Measurements from ENCODE around the gene FNBP1. TPM values are rescaled to one million over a fixed set of nuclear protein-coding genes. Genes with fewer than 3 reads are reported as not detected.

FNBP1 gene
- polyA plus RNA-seq, 3 donors = 37.6 to 60.7 (median 51.4) TPM

DNA sequence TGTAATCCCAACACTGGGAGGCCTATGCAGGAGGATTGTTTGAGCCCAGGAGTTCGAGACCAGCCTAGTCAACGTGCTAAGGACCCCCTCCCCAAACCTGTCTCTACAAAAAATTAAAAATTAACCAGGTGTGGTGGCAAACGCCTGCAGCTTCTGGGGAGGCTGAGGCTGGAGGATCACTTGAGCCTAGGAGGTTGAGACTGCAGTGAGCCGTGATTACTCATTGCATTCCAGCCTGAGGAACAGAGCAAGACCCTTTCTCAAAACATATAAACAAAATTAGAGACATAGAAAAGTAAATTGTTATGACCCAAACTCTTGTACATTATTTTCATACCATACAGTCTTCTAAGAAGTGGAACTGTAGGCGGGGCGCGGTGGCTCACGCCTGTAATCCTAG, 11.8 kb upstream of the FNBP1 start:
- Histone ChIP-seq H3K4me3 (replicated peaks in 1 of 3; ENCODE audit: low read depth in 2 of 3, low read length in 3 of 3) (peak overlapping the region; percentile 63 to 97 (median 86)), H4K20me1 (ENCODE audit: insufficient read depth, low read length) (peaks cover 21% of the 10 kb centered on the region), H3K9ac (ENCODE audit: insufficient read depth, low read length, poor library complexity, severe bottlenecking) (peak overlapping the region; percentile 96), H2AFZ (ENCODE audit: insufficient read depth, low read depth, low read length, poor library complexity, severe bottlenecking) (peak overlapping the region; percentile 96), H3K27me3 (ENCODE audit: control insufficient read depth in 2 of 2, insufficient read depth in 2 of 2, low read length in 2 of 2) (no peaks in the 10 kb centered on the region), H3K4me1 (ENCODE audit: control insufficient read depth in 1 of 2, insufficient read depth in 2 of 2, low read length in 2 of 2) (peaks cover 30 to 39% of the 10 kb centered on the region in 2 donors), H3K27ac (ENCODE audit: low read depth in 1 of 2, low read length in 2 of 2) (peak overlapping the region; percentile 55 to 91), H3K9me3 (replicated peaks in 1 of 2; ENCODE audit: control insufficient read depth in 1 of 2, insufficient read depth in 1 of 2, low read length in 2 of 2) (no peaks in the 10 kb centered on the region), H3K4me2 (replicated peaks; ENCODE audit: extremely low read depth, low read length, poor library complexity, severe bottlenecking) (peak overlapping the region; percentile 92), H3K79me2 (ENCODE audit: insufficient read depth, low read length) (peaks cover 95% of the 10 kb centered on the region), H3K36me3 (replicated peaks in 1 of 2; ENCODE audit: control insufficient read depth in 1 of 2, insufficient read depth in 2 of 2, low read length in 2 of 2) (peaks cover 6 to 15% of the 10 kb centered on the region in 2 donors)
- no CpG with 5 or more reads among the region's 8 CpGs for WGBS (ENCODE audit: insufficient coverage)
- intact Hi-C loops (cut with micrococcal nuclease) = no loop called here
- TF ChIP-seq, protein P1, sequence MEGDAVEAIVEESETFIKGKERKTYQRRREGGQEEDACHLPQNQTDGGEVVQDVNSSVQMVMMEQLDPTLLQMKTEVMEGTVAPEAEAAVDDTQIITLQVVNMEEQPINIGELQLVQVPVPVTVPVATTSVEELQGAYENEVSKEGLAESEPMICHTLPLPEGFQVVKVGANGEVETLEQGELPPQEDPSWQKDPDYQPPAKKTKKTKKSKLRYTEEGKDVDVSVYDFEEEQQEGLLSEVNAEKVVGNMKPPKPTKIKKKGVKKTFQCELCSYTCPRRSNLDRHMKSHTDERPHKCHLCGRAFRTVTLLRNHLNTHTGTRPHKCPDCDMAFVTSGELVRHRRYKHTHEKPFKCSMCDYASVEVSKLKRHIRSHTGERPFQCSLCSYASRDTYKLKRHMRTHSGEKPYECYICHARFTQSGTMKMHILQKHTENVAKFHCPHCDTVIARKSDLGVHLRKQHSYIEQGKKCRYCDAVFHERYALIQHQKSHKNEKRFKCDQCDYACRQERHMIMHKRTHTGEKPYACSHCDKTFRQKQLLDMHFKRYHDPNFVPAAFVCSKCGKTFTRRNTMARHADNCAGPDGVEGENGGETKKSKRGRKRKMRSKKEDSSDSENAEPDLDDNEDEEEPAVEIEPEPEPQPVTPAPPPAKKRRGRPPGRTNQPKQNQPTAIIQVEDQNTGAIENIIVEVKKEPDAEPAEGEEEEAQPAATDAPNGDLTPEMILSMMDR (IDR thresholded peaks at IDR 0.05) = no peak
- DNase-seq = no peak
- no peaks in the 10 kb centered on the region for H3K9me3 Mint-ChIP-seq
- H3K4me3 Mint-ChIP-seq = peak overlapping the region; percentile 88 to 93
- no peaks in the 10 kb centered on the region for H3K27me3 Mint-ChIP-seq (ENCODE audit: low read depth in 3 of 3)
- peak overlapping the region in 6 of 7 donors; percentile 23 to 95 (median 94) for H3K27ac Mint-ChIP-seq
- peaks cover 31% of the 10 kb centered on the region for H3K4me1 Mint-ChIP-seq
- H3K36me3 Mint-ChIP-seq = peaks cover 13% of the 10 kb centered on the region in 2 donors

DNA sequence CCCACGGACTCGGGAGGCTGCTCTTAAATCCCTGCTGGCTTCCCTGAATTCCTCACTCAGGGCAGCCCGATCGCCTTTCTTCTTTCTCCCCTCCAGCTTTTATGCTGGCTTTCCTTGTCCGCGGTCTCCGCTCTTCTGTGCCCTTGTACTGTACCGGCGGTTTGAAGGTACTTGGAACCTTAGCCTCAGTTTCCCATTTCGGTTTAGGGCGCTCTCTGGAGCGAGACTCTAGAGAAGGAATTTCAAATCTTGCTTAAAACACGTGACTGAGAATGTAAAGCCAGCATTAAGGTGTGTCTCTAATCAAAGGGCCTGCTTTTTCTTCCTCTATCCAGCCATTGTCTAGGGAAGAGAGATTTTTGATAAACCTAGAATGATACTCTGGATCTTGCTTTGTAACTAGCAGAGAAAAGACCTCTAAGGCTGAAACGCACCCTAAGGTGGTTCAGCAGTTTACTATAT, 11.4 kb upstream of the FNBP1 start:
- WGBS (ENCODE audit: insufficient coverage) = 20% methylated on average over 3 of the region's 14 CpGs
- intact Hi-C loops (cut with micrococcal nuclease) = no loop called here

More for the DNA sequence above, 11.4 kb upstream of the FNBP1 start:
- no peak for DNase-seq
- H3K4me3 Mint-ChIP-seq = peak overlapping the region; percentile 88 to 93
- H3K9me3 Mint-ChIP-seq = no peaks in the 10 kb centered on the region
- H3K36me3 ChIP-seq (replicated peaks in 1 of 2; ENCODE audit: control insufficient read depth in 1 of 2, insufficient read depth in 2 of 2, low read length in 2 of 2) = peaks cover 6 to 15% of the 10 kb centered on the region in 2 donors
- H3K79me2 ChIP-seq (ENCODE audit: insufficient read depth, low read length) = peaks cover 91% of the 10 kb centered on the region
- H3K4me3 ChIP-seq (replicated peaks in 1 of 3; ENCODE audit: low read depth in 2 of 3, low read length in 3 of 3) = peak overlapping the region; percentile 63 to 97 (median 86)
- H3K27me3 Mint-ChIP-seq (ENCODE audit: low read depth in 3 of 3) = no peaks in the 10 kb centered on the region
- H3K4me1 ChIP-seq (ENCODE audit: control insufficient read depth in 1 of 2, insufficient read depth in 2 of 2, low read length in 2 of 2) = peaks cover 30 to 39% of the 10 kb centered on the region in 2 donors
- H3K9ac ChIP-seq (ENCODE audit: insufficient read depth, low read length, poor library complexity, severe bottlenecking) = peak overlapping the region; percentile 96
- peaks cover 21% of the 10 kb centered on the region for H4K20me1 ChIP-seq (ENCODE audit: insufficient read depth, low read length)
- H3K27me3 ChIP-seq (ENCODE audit: control insufficient read depth in 2 of 2, insufficient read depth in 2 of 2, low read length in 2 of 2) = no peaks in the 10 kb centered on the region
- peak overlapping the region; percentile 92 for H3K4me2 ChIP-seq (replicated peaks; ENCODE audit: extremely low read depth, low read length, poor library complexity, severe bottlenecking)
- peaks cover 9% of the 10 kb centered on the region in 2 donors for H3K36me3 Mint-ChIP-seq
- TF ChIP-seq, protein P1 (IDR thresholded peaks at IDR 0.05) = no peak
- H3K27ac ChIP-seq (ENCODE audit: low read depth in 1 of 2, low read length in 2 of 2) = peak overlapping the region; percentile 55 to 91
- peaks cover 31% of the 10 kb centered on the region for H3K4me1 Mint-ChIP-seq
- H2AFZ ChIP-seq (ENCODE audit: insufficient read depth, low read depth, low read length, poor library complexity, severe bottlenecking) = peak overlapping the region; percentile 96
- H3K27ac Mint-ChIP-seq = peak overlapping the region; percentile 87 to 95 (median 94)
- no peaks in the 10 kb centered on the region for H3K9me3 ChIP-seq (replicated peaks in 1 of 2; ENCODE audit: control insufficient read depth in 1 of 2, insufficient read depth in 1 of 2, low read length in 2 of 2)
